Activated CD4-positive, alpha-beta T cell treated with anti-CD3 and anti-CD28 coated beads, Interleukin-2, amount 10 ng/mL, durations not matched to agents 7 days and 5 days (primary cell): ENCODE measurements around the gene MAP4K3. TPM values are rescaled to one million over a fixed set of nuclear protein-coding genes. Genes with fewer than 3 reads are reported as not detected.

ENCODE experiments used
- CTCF ChIA-PET: fragments of 350-600 bp; sonication (Branson Sonifier 250); formaldehyde crosslinking; loops from one replicate; lab custom pipeline; 2021; ENCODE audit warnings: antibody characterized with exemption; lab: Charles Lee
- POLR2A ChIA-PET: fragments of 350-600 bp; sonication (Branson Sonifier 250); formaldehyde crosslinking; loops from one replicate; lab custom pipeline; 2021; ENCODE audit warnings: antibody characterized with exemption; lab: Charles Lee
- DNase-seq: peaks from one replicate; pipeline ENCODE4 v3.0.0-alpha.2; 2020
- H3K27ac Mint-ChIP-seq: one replicate; pipeline ENCODE4 v1.8.0; 2021; ENCODE audit warnings: mild to moderate bottlenecking, moderate library complexity, mixed read lengths
- H3K27me3 Mint-ChIP-seq: one replicate; pipeline ENCODE4 v1.8.0; 2021; ENCODE audit warnings: mixed read lengths
- H3K36me3 Mint-ChIP-seq: one replicate; pipeline ENCODE4 v1.8.0; 2021; ENCODE audit warnings: low read depth, mixed read lengths
- H3K4me1 Mint-ChIP-seq: one replicate; pipeline ENCODE4 v1.8.0; 2021; ENCODE audit warnings: mixed read lengths
- H3K4me3 Mint-ChIP-seq: one replicate; pipeline ENCODE4 v1.8.0; 2021; ENCODE audit warnings: mild to moderate bottlenecking, moderate library complexity, mixed read lengths
- H3K9me3 Mint-ChIP-seq: one replicate; pipeline ENCODE4 v1.8.0; 2021; ENCODE audit warnings: mixed read lengths
- total RNA-seq, 2 experiments: library from RNA; stranded (reverse); gene quantifications; one replicate each; pipeline ENCODE4 v1.2.3, GENCODE V29; 2021

Gene MAP4K3
- total RNA-seq: 1 to 10 TPM; 8.1 to 8.7 TPM

GRCh38 chr2:39436592-39437521 is at the start of gene MAP4K3:
Gene MAP4K3, minus strand, starts transcription at chr2:39437285. Its CDS starts 298 bp downstream, at chr2:39436987.
- CTCF ChIA-PET: interaction anchor here (0.7 to 1.3 kb wide), 3 partner anchors 13 to 57 kb away, joined by 3 read pairs; no protein-coding TSS in a partner anchor
- peak; percentile 75 for DNase-seq
- H3K27ac Mint-ChIP-seq: peak within 1 kb of the TSS; percentile 87
- H3K36me3 Mint-ChIP-seq: peaks cover 1% of the 10 kb centered on the region
- H3K9me3 Mint-ChIP-seq: peaks cover 2% of the 10 kb centered on the region
- no peaks in the 10 kb centered on the region for H3K27me3 Mint-ChIP-seq
- H3K4me1 Mint-ChIP-seq: peaks cover 52% of the 10 kb centered on the region
- POLR2A ChIA-PET: no interaction called here
- H3K4me3 Mint-ChIP-seq: peak within 1 kb of the TSS; percentile 83

GRCh38 chr2:39486071-39486470 is 49.0 kb upstream of the MAP4K3 start:
- no peak for DNase-seq
- no peak overlapping the region for H3K27ac Mint-ChIP-seq
- POLR2A ChIA-PET: no interaction called here
- CTCF ChIA-PET: no interaction called here
- no peak overlapping the region for H3K4me3 Mint-ChIP-seq
- H3K27me3 Mint-ChIP-seq: peaks cover 20% of the 10 kb centered on the region
- peaks cover 2% of the 10 kb centered on the region for H3K36me3 Mint-ChIP-seq
- peaks cover 3% of the 10 kb centered on the region for H3K4me1 Mint-ChIP-seq
- peaks cover 2% of the 10 kb centered on the region for H3K9me3 Mint-ChIP-seq

DNA sequence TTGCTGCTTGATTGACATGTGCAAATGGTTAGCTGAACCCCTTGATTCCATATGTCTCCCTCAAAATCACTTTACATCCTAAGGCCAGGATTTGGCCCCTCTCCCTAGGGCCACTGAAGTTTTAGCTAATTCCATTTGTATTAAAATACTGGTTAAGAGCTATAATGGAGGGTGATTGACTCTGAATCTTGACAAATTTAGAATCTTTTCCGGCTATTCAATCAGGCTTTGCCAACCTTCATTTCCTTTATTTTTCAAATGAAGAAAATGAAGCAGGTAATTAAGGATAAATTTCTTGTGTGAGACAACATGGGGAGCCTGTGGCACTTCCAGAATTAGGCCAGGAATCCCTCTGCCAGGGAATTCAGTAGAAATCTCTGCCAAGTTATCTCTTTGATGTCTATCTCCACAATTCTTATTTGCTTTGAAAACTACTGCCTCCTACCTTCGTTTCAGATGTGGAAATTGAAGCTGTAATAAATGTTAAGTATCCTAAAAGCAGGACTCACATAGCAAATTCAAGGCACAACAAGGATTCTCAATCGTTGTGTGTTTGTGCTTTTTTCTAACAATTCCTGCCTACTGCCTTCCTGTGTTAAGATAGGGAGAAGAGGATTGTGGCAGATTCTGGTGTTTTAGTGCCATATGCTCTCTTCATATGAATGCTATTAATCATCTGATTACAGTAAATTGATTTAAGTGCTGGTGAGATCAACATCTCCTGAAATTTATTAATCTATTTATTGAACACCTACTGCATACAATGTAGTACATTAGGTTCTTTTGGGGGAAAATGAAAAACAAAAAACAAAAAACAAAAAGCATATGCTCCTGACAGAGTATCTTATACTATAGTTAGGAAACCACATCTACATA is 47.8 kb upstream of the MAP4K3 start:
- no peak overlapping the region for H3K4me3 Mint-ChIP-seq
- peaks cover 17% of the 10 kb centered on the region for H3K27me3 Mint-ChIP-seq
- H3K4me1 Mint-ChIP-seq: no peaks in the 10 kb centered on the region
- H3K9me3 Mint-ChIP-seq: no peaks in the 10 kb centered on the region
- no peak overlapping the region for H3K27ac Mint-ChIP-seq
- ChIA-PET CTCF (no interaction called here), POLR2A (no interaction called here)
- no peak for DNase-seq
- no peaks in the 10 kb centered on the region for H3K36me3 Mint-ChIP-seq

DNA sequence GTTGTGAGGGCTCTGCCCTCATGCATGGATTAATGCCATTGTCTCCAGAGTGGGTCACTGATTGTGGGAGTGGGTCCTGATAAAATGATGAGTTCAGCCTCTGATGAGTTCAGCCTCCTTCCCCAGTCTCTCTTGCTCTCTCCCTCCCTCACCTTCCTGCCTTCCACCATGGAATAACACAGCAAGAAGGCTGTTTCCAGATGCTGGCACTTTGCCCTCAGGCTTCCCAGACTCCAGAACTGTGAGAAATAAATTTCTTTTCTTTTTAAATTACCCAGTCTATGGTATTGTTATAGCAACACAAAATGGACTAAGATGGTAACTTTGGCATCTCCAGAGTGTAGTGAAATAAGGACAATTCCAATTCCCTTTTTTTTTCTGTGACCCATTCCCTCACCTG is 47.1 kb upstream of the MAP4K3 start:
- Mint-ChIP-seq H3K27me3 (peaks cover 17% of the 10 kb centered on the region), H3K9me3 (no peaks in the 10 kb centered on the region), H3K36me3 (no peaks in the 10 kb centered on the region), H3K27ac (no peak overlapping the region), H3K4me1 (no peaks in the 10 kb centered on the region), H3K4me3 (no peak overlapping the region)
- CTCF ChIA-PET: no interaction called here
- DNase-seq: no peak
- POLR2A ChIA-PET: no interaction called here

- H3K27me3 Mint-ChIP-seq: peaks cover 17% of the 10 kb centered on the region
- H3K4me3 Mint-ChIP-seq: no peak overlapping the region
- H3K27ac Mint-ChIP-seq: no peak overlapping the region
- no peaks in the 10 kb centered on the region for H3K36me3 Mint-ChIP-seq
- no peaks in the 10 kb centered on the region for H3K9me3 Mint-ChIP-seq
- DNase-seq: no peak
- POLR2A ChIA-PET: no interaction called here
- CTCF ChIA-PET: no interaction called here
- no peaks in the 10 kb centered on the region for H3K4me1 Mint-ChIP-seq
These were observed 46.4 kb upstream of the MAP4K3 start for GRCh38 chr2:39483534-39483933.

- Mint-ChIP-seq H3K36me3 (peaks cover 9% of the 10 kb centered on the region), H3K4me1 (no peaks in the 10 kb centered on the region), H3K4me3 (no peak overlapping the region), H3K27me3 (peaks cover 13% of the 10 kb centered on the region), H3K27ac (no peak overlapping the region), H3K9me3 (peaks cover 14% of the 10 kb centered on the region)
- CTCF ChIA-PET: no interaction called here
- no peak for DNase-seq
- POLR2A ChIA-PET: no interaction called here
These were observed 44.5 kb upstream of the MAP4K3 start for GRCh38 chr2:39481611-39482010.

DNA sequence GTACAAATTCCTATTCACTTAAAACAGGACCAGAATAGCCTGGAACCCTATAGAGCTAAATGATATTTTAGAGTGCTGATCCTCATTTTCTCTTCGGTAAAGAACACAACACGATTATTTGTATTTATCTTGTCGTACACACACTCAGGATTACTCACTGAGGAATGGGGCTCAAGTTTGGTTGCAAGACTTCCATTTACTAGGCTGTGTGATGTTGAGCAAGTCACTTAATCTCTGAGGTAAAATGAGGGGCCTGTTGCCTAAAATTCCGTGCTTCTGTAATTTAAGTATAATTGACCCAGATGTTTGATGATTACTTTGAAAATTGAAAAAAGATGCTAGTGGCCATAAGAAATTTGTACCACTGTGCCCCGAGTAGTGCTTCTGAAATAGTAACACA is 42.6 kb upstream of the MAP4K3 start:
- Mint-ChIP-seq H3K4me3 (no peak overlapping the region), H3K27me3 (peaks cover 6% of the 10 kb centered on the region), H3K9me3 (peaks cover 14% of the 10 kb centered on the region), H3K36me3 (peaks cover 12% of the 10 kb centered on the region), H3K27ac (no peak overlapping the region), H3K4me1 (no peaks in the 10 kb centered on the region)
- no peak for DNase-seq
- ChIA-PET CTCF (interaction anchor here (0.6 to 1.1 kb wide), 3 partner anchors 31 to 53 kb away, joined by 3 read pairs; no protein-coding TSS in a partner anchor), POLR2A (no interaction called here)

- peaks cover 12% of the 10 kb centered on the region for H3K36me3 Mint-ChIP-seq
These were observed 42.1 kb upstream of the MAP4K3 start for GRCh38 chr2:39479053-39479670.

GRCh38 chr2:39476524-39476923 is 39.4 kb upstream of the MAP4K3 start:
- peaks cover 12% of the 10 kb centered on the region for H3K36me3 Mint-ChIP-seq
- POLR2A ChIA-PET: no interaction called here
- no peaks in the 10 kb centered on the region for H3K27me3 Mint-ChIP-seq
- no peaks in the 10 kb centered on the region for H3K4me1 Mint-ChIP-seq
- peaks cover 14% of the 10 kb centered on the region for H3K9me3 Mint-ChIP-seq
- H3K4me3 Mint-ChIP-seq: no peak overlapping the region
- DNase-seq: no peak
- no peak overlapping the region for H3K27ac Mint-ChIP-seq
- CTCF ChIA-PET: no interaction called here

More at GRCh38 chr2:39479053-39479670, 42.1 kb upstream of the MAP4K3 start:
- no peak overlapping the region for H3K4me3 Mint-ChIP-seq
- H3K4me1 Mint-ChIP-seq: no peaks in the 10 kb centered on the region
- ChIA-PET POLR2A (no interaction called here), CTCF (interaction anchor here (0.6 to 1.1 kb wide), 4 partner anchors 12 to 54 kb away, joined by 3 read pairs; no protein-coding TSS in a partner anchor)
- no peak overlapping the region for H3K27ac Mint-ChIP-seq
- peaks cover 14% of the 10 kb centered on the region for H3K9me3 Mint-ChIP-seq
- no peak for DNase-seq
- peaks cover 5% of the 10 kb centered on the region for H3K27me3 Mint-ChIP-seq

- DNase-seq: no peak
- Mint-ChIP-seq H3K27me3 (no peaks in the 10 kb centered on the region), H3K4me1 (no peaks in the 10 kb centered on the region), H3K36me3 (peaks cover 12% of the 10 kb centered on the region), H3K27ac (no peak overlapping the region), H3K4me3 (no peak overlapping the region), H3K9me3 (peaks cover 14% of the 10 kb centered on the region)
- CTCF ChIA-PET: no interaction called here
- POLR2A ChIA-PET: no interaction called here
These were observed 37.9 kb upstream of the MAP4K3 start for GRCh38 chr2:39475006-39475405.

GRCh38 chr2:39470580-39470979 is 33.5 kb upstream of the MAP4K3 start:
- Mint-ChIP-seq H3K4me1 (peaks cover 13% of the 10 kb centered on the region), H3K27me3 (no peaks in the 10 kb centered on the region), H3K4me3 (no peak overlapping the region), H3K27ac (no peak overlapping the region), H3K9me3 (no peaks in the 10 kb centered on the region), H3K36me3 (no peaks in the 10 kb centered on the region)
- DNase-seq: no peak
- POLR2A ChIA-PET: no interaction called here
- CTCF ChIA-PET: no interaction called here

DNA sequence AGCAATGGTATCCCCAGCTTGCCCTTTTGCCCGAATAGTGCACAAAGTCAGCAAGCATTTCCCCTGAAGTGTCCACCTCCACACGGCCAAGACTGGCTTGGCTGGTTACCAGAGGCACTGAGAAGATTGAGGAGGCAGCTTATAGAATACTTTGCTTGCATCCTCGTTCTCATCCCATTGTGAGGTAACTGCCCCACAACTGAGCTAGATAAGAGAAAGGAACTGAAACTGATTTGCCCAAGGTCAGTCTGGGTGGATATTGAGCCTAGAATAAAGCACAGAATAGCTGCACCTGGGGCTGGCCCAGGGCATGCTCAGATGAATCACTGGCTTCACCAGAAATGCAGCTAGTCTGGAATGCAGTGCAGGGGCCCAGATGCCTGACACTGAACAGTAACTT is 32.7 kb upstream of the MAP4K3 start:
- ChIA-PET CTCF (no interaction called here), POLR2A (no interaction called here)
- no peak overlapping the region for H3K4me3 Mint-ChIP-seq
- H3K36me3 Mint-ChIP-seq: no peaks in the 10 kb centered on the region
- no peaks in the 10 kb centered on the region for H3K9me3 Mint-ChIP-seq
- no peak overlapping the region for H3K27ac Mint-ChIP-seq
- no peaks in the 10 kb centered on the region for H3K27me3 Mint-ChIP-seq
- no peak for DNase-seq
- H3K4me1 Mint-ChIP-seq: peaks cover 13% of the 10 kb centered on the region
